ENCODE measurements around the gene GNB3.
A peak's percentile ranks its signal among the peaks of the same experiment; 100 is the strongest.

GNB3 gene

DNA sequence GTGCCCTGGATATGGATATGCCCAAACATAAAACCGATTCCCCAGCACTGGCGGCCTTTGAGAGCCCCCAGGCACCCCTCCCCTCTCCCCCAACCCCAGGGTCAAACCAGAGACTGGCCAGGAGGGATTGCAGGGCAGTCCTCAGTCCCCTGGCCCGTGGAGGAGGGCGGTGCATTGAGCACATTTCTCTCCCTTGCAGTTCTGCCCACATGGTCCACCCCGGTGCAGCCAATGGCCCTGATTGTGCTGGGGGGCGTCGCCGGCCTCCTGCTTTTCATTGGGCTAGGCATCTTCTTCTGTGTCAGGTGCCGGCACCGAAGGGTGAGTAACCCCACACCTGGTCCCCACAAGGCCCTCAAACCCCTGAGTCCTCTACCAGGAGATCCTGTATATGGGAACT is 22.5 kb upstream of the GNB3 start:
- Mint-ChIP-seq H3K27ac (no peak overlapping the region), H3K27me3 (peaks cover 38 to 51% of the 10 kb centered on the region in 2 donors), H3K9me3 (no peaks in the 10 kb centered on the region), H3K4me3 (no peak overlapping the region), H3K4me1 (ENCODE audit: low read depth in 2 of 2) (peaks cover 4 to 11% of the 10 kb centered on the region in 2 donors), H3K36me3 (ENCODE audit: insufficient read depth) (no peaks in the 10 kb centered on the region)
- no peak for DNase-seq
- no peak for ATAC-seq (replicated peaks)

DNA sequence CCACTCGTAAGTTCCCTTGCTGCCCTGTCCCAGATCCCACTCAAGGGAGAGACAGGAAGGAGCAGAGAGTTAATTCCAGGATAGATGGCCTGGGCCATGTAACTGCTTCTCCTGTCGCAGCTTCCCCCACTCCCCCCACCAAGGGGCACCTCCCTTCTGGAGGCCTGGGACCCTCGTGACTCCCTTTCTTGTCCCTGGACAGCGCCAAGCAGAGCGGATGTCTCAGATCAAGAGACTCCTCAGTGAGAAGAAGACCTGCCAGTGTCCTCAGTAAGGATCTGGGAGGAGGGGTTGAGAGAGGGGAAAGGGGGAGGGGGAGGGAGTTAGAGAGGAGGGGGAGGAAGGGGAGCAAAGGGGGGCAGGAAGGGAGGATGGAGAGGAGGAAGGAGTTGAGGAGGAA is 22.1 kb upstream of the GNB3 start:
- Mint-ChIP-seq H3K4me3 (no peak overlapping the region), H3K9me3 (no peaks in the 10 kb centered on the region), H3K36me3 (ENCODE audit: insufficient read depth) (no peaks in the 10 kb centered on the region), H3K27ac (no peak overlapping the region), H3K4me1 (ENCODE audit: low read depth in 2 of 2) (peaks cover 4 to 11% of the 10 kb centered on the region in 2 donors), H3K27me3 (peaks cover 42 to 55% of the 10 kb centered on the region in 2 donors)
- ATAC-seq (replicated peaks) = no peak
- no peak for DNase-seq

DNA sequence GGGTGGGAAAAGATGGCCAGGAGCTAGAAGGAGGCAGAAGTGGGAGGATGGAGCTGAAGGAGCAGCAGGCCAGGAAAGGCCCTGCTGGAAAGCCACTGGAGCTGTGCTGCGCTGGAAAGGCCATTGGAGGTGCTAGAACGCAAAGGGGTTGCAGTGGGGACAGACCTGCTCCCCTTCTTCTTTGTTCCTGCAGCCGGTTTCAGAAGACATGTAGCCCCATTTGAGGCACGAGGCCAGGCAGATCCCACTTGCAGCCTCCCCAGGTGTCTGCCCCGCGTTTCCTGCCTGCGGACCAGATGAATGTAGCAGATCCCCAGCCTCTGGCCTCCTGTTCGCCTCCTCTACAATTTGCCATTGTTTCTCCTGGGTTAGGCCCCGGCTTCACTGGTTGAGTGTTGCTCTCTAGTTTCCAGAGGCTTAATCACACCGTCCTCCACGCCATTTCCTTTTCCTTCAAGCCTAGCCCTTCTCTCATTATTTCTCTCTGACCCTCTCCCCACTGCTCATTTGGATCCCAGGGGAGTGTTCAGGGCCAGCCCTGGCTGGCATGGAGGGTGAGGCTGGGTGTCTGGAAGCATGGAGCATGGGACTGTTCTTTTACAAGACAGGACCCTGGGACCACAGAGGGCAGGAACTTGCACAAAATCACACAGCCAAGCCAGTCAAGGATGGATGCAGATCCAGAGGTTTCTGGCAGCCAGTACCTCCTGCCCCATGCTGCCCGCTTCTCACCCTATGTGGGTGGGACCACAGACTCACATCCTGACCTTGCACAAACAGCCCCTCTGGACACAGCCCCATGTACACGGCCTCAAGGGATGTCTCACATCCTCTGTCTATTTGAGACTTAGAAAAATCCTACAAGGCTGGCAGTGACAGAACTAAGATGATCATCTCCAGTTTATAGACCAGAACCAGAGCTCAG is 21.4 kb upstream of the GNB3 start:
- ATAC-seq (replicated peaks) (no peak), DNase-seq (no peak)
- no peaks in the 10 kb centered on the region for H3K36me3 Mint-ChIP-seq (ENCODE audit: insufficient read depth)
- peaks cover 41 to 56% of the 10 kb centered on the region in 2 donors for H3K27me3 Mint-ChIP-seq
- H3K4me3 Mint-ChIP-seq = no peak overlapping the region
- H3K4me1 Mint-ChIP-seq (ENCODE audit: low read depth in 2 of 2) = peaks cover 4 to 11% of the 10 kb centered on the region in 2 donors
- H3K9me3 Mint-ChIP-seq = no peaks in the 10 kb centered on the region
- no peak overlapping the region for H3K27ac Mint-ChIP-seq

DNA sequence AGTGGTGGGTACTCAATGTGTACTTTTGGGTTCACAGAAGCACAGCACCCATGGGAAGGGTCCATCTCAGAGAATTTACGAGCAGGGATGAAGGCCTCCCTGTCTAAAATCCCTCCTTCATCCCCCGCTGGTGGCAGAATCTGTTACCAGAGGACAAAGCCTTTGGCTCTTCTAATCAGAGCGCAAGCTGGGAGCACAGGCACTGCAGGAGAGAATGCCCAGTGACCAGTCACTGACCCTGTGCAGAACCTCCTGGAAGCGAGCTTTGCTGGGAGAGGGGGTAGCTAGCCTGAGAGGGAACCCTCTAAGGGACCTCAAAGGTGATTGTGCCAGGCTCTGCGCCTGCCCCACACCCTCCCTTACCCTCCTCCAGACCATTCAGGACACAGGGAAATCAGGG is 20.6 kb upstream of the GNB3 start:
- H3K27me3 Mint-ChIP-seq = peaks cover 43 to 56% of the 10 kb centered on the region in 2 donors
- H3K4me1 Mint-ChIP-seq (ENCODE audit: low read depth in 2 of 2) = peaks cover 5 to 11% of the 10 kb centered on the region in 2 donors
- DNase-seq (no peak), ATAC-seq (replicated peaks) (no peak)
- H3K4me3 Mint-ChIP-seq = no peak overlapping the region
- no peaks in the 10 kb centered on the region for H3K9me3 Mint-ChIP-seq
- H3K36me3 Mint-ChIP-seq (ENCODE audit: insufficient read depth) = no peaks in the 10 kb centered on the region
- H3K27ac Mint-ChIP-seq = no peak overlapping the region

DNA sequence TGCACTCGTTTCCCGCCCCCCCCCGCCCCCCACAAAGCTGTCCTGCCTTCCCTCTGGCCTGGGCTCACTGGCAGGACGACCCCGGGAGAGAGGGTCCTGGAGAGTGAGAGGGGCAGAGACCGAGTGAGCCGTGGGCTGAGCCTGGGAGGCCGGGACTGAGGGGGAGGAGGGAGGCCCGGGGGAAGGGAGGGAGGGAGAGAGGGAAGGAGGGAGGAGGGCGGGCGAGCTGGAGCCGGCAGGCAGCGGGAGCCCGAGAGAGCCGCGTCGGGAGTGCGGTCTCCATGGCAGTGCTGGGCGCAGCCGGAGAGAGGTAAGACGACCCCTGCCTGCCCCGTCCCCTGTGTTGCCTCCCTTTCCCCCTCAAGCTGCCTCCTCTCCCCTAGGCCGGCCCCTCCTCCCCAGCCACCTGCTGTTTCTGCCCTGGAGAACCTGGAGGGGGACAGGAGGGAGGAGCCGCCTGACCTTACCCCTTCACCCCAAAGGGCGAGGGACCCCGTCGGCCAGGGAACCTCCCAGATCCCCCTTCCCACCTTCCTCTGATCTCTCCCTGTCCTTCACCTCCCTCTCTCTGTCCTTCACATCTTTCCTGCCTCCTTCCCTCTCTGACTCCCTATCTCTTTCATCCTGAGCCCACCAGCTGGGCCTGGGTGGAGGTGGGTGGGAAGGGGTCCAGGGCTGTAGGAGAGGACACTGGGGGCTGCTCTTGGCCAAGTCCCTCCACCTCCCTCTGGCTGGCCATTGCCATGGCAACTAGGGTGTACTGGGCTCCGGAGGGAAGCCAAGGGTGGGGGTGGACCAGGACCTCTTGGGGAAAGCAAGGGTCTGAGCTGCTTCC is 18.9 kb upstream of the GNB3 start, which contains the start of gene GPR162:
GPR162 (plus strand) TSS at position 231 of the 835 bp plus-strand sequence. CDS start 2,078 bp downstream, outside the sequence.
- Mint-ChIP-seq H3K36me3 (ENCODE audit: insufficient read depth) (no peaks in the 10 kb centered on the region), H3K27ac (no peak within 1 kb of the TSS), H3K9me3 (no peaks in the 10 kb centered on the region), H3K27me3 (peaks cover 59 to 67% of the 10 kb centered on the region in 2 donors), H3K4me3 (peak within 1 kb of the TSS; percentile 53 to 58), H3K4me1 (ENCODE audit: low read depth in 2 of 2) (peaks cover 8 to 16% of the 10 kb centered on the region in 2 donors)
- ATAC-seq (replicated peaks) = no peak
- DNase-seq = no peak

DNA sequence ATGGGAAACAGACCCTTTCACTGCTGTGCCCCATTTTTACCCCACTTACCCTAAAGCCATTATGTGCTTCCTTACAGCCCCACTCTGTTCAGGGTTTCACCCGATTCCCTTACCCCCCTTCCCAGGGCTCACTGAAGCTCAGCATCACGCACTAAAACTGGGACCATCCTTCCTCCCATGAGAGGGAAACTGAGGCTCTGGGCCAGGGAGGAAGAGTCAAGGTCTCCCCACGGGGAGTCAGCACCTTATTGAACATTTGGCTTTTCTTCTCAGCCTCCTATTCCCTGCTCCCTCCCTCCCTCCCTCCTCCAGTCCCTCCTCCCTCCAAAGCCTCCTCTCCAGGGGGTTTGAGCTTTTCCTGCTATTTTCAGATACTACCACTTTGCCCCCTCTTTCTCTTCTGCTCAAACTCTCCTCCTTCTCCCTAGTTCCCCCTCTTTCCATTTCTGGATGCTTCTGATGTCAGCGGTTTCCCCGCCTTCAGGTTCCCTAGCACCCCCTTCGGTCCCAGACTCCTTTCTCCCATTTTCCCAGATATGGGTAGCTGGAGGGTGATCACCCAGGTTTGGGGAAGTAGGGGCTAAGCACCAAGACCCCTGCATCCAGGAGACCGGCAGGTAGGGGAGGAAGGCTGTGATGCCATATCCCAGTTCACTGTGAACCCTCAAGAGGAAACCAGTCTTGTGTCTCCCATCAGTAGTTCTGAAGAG is 18.1 kb upstream of the GNB3 start:
- Mint-ChIP-seq H3K27me3 (peaks cover 67 to 75% of the 10 kb centered on the region in 2 donors), H3K27ac (peak overlapping the region in 1 of 2 donors; percentile 7), H3K36me3 (ENCODE audit: insufficient read depth) (no peaks in the 10 kb centered on the region), H3K4me3 (peak overlapping the region; percentile 51 to 58), H3K4me1 (ENCODE audit: low read depth in 2 of 2) (peaks cover 13 to 21% of the 10 kb centered on the region in 2 donors), H3K9me3 (no peaks in the 10 kb centered on the region)
- no peak for DNase-seq
- ATAC-seq (replicated peaks) = no peak

DNA sequence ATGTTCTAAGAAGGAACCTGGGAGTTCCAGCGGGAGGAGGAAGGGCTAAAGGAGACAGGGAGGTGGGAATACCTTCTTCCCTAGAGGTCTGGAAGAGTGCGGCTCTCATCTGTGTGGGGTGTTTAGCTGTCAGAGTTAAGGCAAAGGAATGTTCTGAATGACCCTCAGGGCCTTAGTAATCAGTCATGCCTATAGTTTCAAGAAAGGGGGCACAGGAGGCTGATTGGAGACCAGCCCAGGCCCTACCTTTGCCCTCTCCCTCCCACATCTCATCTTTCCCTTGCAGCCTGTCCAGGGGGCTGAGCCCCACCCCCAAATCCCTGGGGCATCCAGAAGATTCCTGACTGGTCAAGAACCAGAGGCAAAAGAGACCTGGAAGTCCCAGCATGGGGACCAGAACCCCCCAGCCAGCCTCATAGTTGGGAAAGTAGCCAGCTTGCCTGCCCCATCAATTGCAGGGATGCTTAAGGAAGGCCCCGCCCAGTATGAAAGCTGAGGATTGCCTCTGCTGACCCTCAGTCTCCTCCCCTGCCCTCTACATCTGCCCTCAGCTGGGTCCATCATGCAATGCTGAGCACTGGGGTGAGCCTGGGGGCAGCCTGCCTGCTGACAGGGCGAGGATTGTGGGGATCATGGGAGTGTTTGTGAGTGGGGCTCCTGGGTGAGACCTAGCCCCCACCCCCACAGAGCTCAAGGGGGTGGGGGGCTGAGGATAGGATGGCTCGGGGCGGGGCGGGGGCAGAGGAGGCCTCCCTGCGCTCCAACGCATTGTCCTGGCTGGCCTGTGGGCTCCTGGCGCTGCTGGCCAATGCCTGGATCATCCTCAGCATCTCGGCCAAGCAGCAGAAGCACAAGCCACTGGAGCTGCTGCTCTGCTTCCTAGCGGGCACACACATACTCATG is 17.3 kb upstream of the GNB3 start:
- ATAC-seq (replicated peaks) = no peak
- no peak overlapping the region for H3K4me3 Mint-ChIP-seq
- no peaks in the 10 kb centered on the region for H3K36me3 Mint-ChIP-seq (ENCODE audit: insufficient read depth)
- H3K27me3 Mint-ChIP-seq = peaks cover 73 to 84% of the 10 kb centered on the region in 2 donors
- peak overlapping the region in 1 of 2 donors; percentile 7 for H3K27ac Mint-ChIP-seq
- peaks cover 16 to 25% of the 10 kb centered on the region in 2 donors for H3K4me1 Mint-ChIP-seq (ENCODE audit: low read depth in 2 of 2)
- H3K9me3 Mint-ChIP-seq = no peaks in the 10 kb centered on the region
- no peak for DNase-seq

DNA sequence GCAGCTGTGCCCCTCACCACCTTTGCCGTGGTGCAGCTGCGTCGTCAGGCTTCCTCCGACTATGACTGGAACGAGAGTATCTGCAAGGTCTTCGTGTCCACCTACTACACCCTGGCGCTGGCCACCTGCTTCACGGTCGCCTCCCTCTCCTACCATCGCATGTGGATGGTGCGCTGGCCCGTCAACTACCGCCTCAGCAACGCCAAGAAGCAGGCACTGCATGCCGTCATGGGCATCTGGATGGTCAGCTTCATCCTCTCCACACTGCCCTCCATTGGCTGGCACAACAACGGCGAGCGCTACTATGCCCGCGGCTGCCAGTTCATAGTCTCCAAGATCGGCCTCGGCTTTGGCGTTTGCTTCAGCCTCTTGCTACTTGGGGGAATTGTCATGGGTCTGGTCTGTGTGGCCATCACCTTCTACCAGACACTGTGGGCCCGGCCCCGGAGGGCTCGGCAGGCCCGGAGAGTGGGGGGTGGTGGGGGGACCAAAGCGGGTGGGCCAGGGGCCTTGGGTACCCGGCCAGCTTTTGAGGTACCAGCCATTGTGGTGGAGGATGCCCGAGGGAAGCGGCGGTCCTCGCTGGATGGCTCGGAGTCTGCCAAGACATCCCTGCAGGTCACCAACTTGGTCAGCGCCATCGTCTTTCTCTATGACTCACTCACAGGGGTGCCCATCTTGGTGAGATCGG is 16.5 kb upstream of the GNB3 start:
- Mint-ChIP-seq H3K9me3 (no peaks in the 10 kb centered on the region), H3K27me3 (peaks cover 77 to 91% of the 10 kb centered on the region in 2 donors), H3K4me1 (ENCODE audit: low read depth in 2 of 2) (peaks cover 21 to 30% of the 10 kb centered on the region in 2 donors), H3K4me3 (no peak overlapping the region), H3K27ac (no peak overlapping the region), H3K36me3 (ENCODE audit: insufficient read depth) (peaks cover 1% of the 10 kb centered on the region)
- ATAC-seq (replicated peaks) (no peak), DNase-seq (no peak)

DNA sequence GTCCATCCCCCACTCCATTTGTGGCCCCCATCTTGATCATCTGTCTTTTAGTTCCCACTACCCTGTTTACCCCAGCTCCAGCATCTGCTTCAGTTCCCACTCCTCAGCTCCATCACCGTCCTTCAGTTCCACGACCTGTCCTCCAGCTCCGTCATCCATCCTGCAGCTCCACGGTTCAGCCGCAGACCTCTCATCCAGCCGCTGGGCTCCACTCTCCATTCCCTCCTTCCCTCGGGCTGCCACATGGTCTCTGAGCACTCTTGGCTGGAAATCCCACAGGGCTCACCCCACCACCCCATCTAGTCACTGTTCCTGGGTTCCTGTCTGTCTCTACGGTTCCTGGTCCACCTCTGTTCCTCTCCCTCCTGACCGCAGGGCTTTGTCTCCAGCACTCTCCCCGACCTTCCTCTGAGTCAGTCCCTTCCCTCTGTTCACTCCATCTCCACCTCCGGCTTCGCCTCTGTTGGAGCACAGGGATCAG is 15.8 kb upstream of the GNB3 start:
- H3K4me1 Mint-ChIP-seq (ENCODE audit: low read depth in 2 of 2) = peaks cover 24 to 34% of the 10 kb centered on the region in 2 donors
- peaks cover 80 to 96% of the 10 kb centered on the region in 2 donors for H3K27me3 Mint-ChIP-seq
- H3K27ac Mint-ChIP-seq = no peak overlapping the region
- ATAC-seq (replicated peaks) (no peak), DNase-seq (no peak)
- no peaks in the 10 kb centered on the region for H3K9me3 Mint-ChIP-seq
- no peak overlapping the region for H3K4me3 Mint-ChIP-seq
- peaks cover 5% of the 10 kb centered on the region for H3K36me3 Mint-ChIP-seq (ENCODE audit: insufficient read depth)

DNA sequence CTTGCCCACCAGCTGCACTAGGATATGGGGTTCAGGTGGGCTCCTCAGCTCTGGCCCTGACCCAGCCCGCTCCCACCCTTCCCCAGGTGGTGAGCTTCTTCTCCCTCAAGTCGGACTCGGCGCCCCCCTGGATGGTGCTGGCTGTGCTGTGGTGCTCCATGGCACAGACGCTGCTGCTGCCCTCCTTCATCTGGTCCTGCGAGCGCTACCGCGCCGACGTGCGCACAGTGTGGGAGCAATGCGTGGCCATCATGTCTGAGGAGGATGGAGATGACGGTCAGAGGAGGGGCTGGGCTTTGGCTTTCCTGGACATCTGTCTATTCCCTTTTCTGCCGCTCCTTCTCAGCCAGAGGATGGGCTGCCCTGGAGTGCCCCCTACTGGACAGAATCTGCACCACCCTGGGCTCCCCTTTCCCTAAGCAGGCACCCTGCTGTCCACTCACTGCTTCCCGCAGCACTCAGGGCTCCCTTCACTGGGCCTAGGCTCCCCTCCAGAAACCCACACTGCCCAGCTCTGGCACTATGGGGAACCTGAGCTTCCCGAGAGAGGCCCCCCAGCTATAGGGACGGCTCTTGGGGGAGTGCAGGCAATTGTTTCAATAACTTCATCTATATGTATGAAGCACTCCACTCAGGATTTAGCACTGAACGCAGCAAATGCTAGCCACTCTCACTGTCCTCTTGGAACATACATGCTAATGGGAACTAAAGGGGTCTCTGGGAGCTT is 15.2 kb upstream of the GNB3 start:
- Mint-ChIP-seq H3K36me3 (ENCODE audit: insufficient read depth) (peaks cover 5% of the 10 kb centered on the region), H3K9me3 (no peaks in the 10 kb centered on the region), H3K27me3 (peaks cover 79 to 97% of the 10 kb centered on the region in 2 donors), H3K4me3 (no peak overlapping the region), H3K27ac (no peak overlapping the region), H3K4me1 (ENCODE audit: low read depth in 2 of 2) (peaks cover 27 to 34% of the 10 kb centered on the region in 2 donors)
- ATAC-seq (replicated peaks) = peak; percentile 57
- peak; percentile 76 to 80 (median 77) for DNase-seq

DNA sequence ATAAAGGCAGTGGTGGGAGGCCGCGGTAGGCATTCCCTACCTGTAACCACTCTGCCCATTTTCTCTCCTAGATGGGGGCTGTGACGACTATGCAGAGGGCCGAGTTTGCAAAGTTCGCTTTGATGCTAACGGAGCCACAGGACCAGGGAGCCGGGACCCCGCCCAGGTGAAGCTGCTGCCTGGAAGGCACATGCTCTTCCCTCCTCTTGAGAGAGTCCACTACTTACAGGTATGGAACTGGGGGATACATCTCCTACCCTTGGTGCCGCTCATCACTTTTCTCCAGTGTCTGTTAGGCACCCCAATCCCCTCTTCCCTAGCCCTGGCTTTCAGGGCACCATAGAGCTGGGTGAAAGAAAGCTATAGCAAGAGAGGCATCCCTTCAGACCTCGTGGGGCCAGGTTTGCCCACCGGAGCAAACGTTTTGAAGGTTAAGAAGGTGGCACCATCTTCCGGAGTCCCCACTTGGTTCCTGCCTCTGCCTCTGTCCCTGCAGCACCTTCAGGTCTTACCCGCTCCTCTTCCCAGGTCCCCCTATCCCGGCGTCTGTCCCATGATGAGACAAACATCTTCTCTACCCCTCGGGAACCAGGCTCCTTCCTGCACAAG is 14.5 kb upstream of the GNB3 start:
- Mint-ChIP-seq H3K9me3 (no peaks in the 10 kb centered on the region), H3K27me3 (peaks cover 73 to 97% of the 10 kb centered on the region in 2 donors), H3K36me3 (ENCODE audit: insufficient read depth) (peaks cover 5% of the 10 kb centered on the region), H3K27ac (no peak overlapping the region), H3K4me1 (ENCODE audit: low read depth in 2 of 2) (peaks cover 27 to 30% of the 10 kb centered on the region in 2 donors), H3K4me3 (peak overlapping the region in 1 of 2 donors; percentile 72)
- no peak for ATAC-seq (replicated peaks)
- no peak for DNase-seq
